ENCODE data around the gene SLC12A9. TPM values are rescaled to one million over a fixed set of nuclear protein-coding genes. Genes with fewer than 3 reads are reported as not detected.
"Not testable (repeated sequence)": the region's sequence is repeated elsewhere in the genome, so short reads cannot be mapped to it uniquely, and the experiment has no call there.

The SLC12A9 gene
- total and polyA plus RNA-seq, 7 donors: 2.2 to 4.7 (median 3.3) TPM

DNA sequence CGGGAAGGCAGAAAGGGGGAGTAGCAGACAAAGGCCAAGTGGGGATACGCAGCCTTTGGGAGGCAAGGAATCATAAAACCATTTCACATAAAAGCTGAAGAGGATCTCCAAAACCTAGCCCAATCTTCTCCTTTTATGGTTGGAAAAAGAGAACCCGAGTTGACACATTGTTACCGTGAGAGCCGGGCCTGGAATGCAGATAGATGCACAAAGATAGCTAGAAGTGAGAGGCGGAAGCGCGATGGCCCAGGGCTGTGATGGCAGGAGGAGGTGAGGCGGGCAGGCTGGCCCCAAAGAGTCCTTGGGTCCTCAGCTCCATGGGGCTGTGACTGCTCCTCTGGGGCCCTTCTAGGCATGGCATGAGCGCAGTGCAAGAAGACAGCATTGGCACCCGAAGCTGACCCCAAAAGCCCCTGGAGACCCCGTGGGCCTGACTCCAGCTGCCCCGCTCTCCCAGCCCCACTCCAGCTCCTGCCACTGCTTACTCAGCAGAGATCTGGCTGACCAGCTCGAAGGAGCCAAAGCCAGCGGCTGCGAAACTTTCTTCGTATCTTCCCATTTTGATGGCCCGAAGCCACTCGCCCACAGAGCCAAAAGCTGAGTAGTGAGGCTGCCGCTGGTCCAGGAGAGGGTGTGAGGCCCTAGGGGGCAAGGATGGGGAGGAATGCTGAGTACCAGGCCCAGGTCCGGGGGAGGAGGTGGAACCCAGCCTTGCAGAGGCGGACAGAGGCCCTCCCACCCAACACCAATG, 47.7 kb upstream of the SLC12A9 start:
- TF ChIP-seq CTCF (IDR thresholded peaks at IDR 0.05): no peak
- no peak overlapping the region for H3K27ac ChIP-seq
- no peak for ATAC-seq

GRCh38 chr7:100806276-100806675, 46.2 kb upstream of the SLC12A9 start:
- peaks cover 0 to 9% of the 10 kb centered on the region in 2 donors for H3K36me3 ChIP-seq (ENCODE audit: insufficient read depth in 1 of 2, low read depth in 1 of 2)
- 77 to 88% (median 85%) methylated on average over 8 to 9 of the region's 9 CpGs for WGBS, 3 donors
- no peak overlapping the region for H3K4me3 ChIP-seq
- intact Hi-C loops (cut with DNase I): no loop called here
- DNase-seq: no peak
- no peak overlapping the region for H3K27ac ChIP-seq
- H3K9me3 ChIP-seq: no peaks in the 10 kb centered on the region
- no peak for ATAC-seq
- no peak for TF ChIP-seq CTCF (IDR thresholded peaks at IDR 0.05)
- peaks cover 6% of the 10 kb centered on the region for H3K4me1 ChIP-seq
- peaks cover 0 to 6% (median 4%) of the 10 kb centered on the region in 3 donors for H3K27me3 ChIP-seq (ENCODE audit: insufficient read depth in 3 of 3, low read length in 2 of 3)

More for the DNA sequence above, 47.7 kb upstream of the SLC12A9 start:
- H3K4me3 ChIP-seq: no peak overlapping the region
- DNase-seq: no peak
- peaks cover 0 to 14% (median 7%) of the 10 kb centered on the region in 3 donors for H3K27me3 ChIP-seq (ENCODE audit: insufficient read depth in 3 of 3, low read length in 2 of 3)
- H3K36me3 ChIP-seq (ENCODE audit: insufficient read depth in 1 of 2, low read depth in 1 of 2): peaks cover 0 to 9% of the 10 kb centered on the region in 2 donors
- intact Hi-C loops (cut with DNase I): loop anchor here in 1 of 2 donors (5.0 kb wide), 1 partner anchor 47 kb away; the partner anchor contains the start of gene SLC12A9
- H3K9me3 ChIP-seq: no peaks in the 10 kb centered on the region
- WGBS, 3 donors: 88 to 92% (median 92%) methylated on average over 22 of the region's 22 CpGs
- H3K4me1 ChIP-seq: peaks cover 6% of the 10 kb centered on the region

DNA sequence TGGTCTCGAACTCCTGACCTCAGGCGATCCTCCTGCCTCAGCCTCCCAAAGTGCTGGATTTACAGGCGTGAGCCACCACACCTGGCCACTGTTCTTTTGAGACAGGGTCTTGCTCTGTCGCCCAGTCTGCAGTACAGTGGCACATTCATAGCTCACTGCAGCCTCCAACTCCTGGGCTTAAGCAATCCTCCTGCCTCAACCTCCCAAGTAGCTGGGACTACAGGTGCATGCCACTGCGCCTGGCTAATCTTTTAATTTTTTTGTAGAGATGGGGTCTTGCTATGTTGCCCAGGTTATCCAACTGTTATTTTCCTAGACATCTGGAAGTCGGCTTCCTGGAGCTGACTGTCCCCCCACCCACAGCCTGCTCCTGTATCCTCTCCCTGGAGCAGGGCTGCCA, 45.6 kb upstream of the SLC12A9 start:
- ATAC-seq; DNase-seq; H3K9me3 ChIP-seq; H3K27me3 ChIP-seq (ENCODE audit: insufficient read depth in 3 of 3, low read length in 2 of 3); H3K4me1 ChIP-seq; H3K4me3 ChIP-seq; intact Hi-C loops (cut with DNase I); H3K27ac ChIP-seq; H3K36me3 ChIP-seq (ENCODE audit: insufficient read depth in 1 of 2, low read depth in 1 of 2): not testable (repeated sequence)
- WGBS, 3 donors: 95 to 97% (median 96%) methylated on average over 6 of the region's 6 CpGs

- H3K36me3 ChIP-seq (ENCODE audit: insufficient read depth in 1 of 2, low read depth in 1 of 2): peaks cover 0 to 9% of the 10 kb centered on the region in 2 donors
- DNase-seq: no peak
- H3K4me1 ChIP-seq: peaks cover 6% of the 10 kb centered on the region
- H3K4me3 ChIP-seq: no peak overlapping the region
- no peak for ATAC-seq
- no peak overlapping the region for H3K27ac ChIP-seq
- WGBS, 3 donors: 81 to 86% (median 86%) methylated on average over 5 of the region's 5 CpGs
- no peaks in the 10 kb centered on the region for H3K9me3 ChIP-seq
- intact Hi-C loops (cut with DNase I): no loop called here
- TF ChIP-seq CTCF (IDR thresholded peaks at IDR 0.05): no peak
- peaks cover 0 to 5% (median 4%) of the 10 kb centered on the region in 3 donors for H3K27me3 ChIP-seq (ENCODE audit: insufficient read depth in 3 of 3, low read length in 2 of 3)
These were observed 44.1 kb upstream of the SLC12A9 start for GRCh38 chr7:100808354-100808875.

DNA sequence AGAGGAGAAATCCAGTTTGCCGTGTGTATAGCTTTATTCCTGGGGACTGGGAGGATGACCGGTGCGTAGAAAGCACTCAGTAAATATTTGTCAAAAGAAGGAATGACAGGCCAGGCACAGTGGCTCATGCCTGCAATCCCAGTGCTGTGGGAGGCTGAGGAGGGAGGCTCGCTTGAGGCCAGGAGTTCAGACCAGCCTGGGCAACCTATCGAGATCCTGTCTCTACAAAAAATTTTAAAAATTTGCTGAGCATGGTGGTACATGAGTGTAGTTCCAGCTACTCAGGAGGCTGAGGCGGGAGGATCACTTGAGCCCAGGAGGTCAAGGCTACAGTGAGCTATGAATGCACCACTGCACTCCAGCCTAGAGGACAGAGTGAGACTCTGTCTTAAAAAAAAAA, 41.0 kb upstream of the SLC12A9 start:
- H3K27ac ChIP-seq: no peak overlapping the region
- 80 to 91% (median 83%) methylated on average over 6 of the region's 6 CpGs for WGBS, 3 donors
- peaks cover 0 to 5% (median 4%) of the 10 kb centered on the region in 3 donors for H3K27me3 ChIP-seq (ENCODE audit: insufficient read depth in 3 of 3, low read length in 2 of 3)
- no peak for DNase-seq
- no peak for ATAC-seq
- no peak for TF ChIP-seq CTCF (IDR thresholded peaks at IDR 0.05)
- H3K4me3 ChIP-seq: no peak overlapping the region
- H3K4me1 ChIP-seq: no peaks in the 10 kb centered on the region
- no peaks in the 10 kb centered on the region for H3K9me3 ChIP-seq
- peaks cover 0 to 17% of the 10 kb centered on the region in 2 donors for H3K36me3 ChIP-seq (ENCODE audit: insufficient read depth in 1 of 2, low read depth in 1 of 2)
- intact Hi-C loops (cut with DNase I): no loop called here
